Spleen (tissue), 7 donors: ENCODE measurements around the gene KRT8.

Experiments
- POLR2A ChIP-seq, 3 donors: fragments of 450-650 bp; IDR thresholded peaks; one replicate each; pipeline ENCODE4 v1.5.1; 2017; ENCODE audit warnings: antibody characterized with exemption in 3 of 3, mild to moderate bottlenecking in 1 of 3
- POLR2AphosphoS5 ChIP-seq, 3 donors: sonication (generic); formaldehyde crosslinking; IDR thresholded peaks; one replicate each; pipeline ENCODE4 v1.5.1; 2017; ENCODE audit warnings: antibody characterized with exemption in 3 of 3
- TF ChIP-seq, protein P1 (sequence below), 11 experiments: fragments of 200-600 bp in 7 of 11; fragments of 450-650 bp in 4 of 11; sonication (generic) in 4 of 11; IDR thresholded peaks in 8 of 11; conservative IDR thresholded peaks in 3 of 11; 1 replicate in 7 of 11; 2 replicates in 4 of 11; pipeline versions ENCODE4 v1.4.0 to v1.8.0; 2016 to 2021; ENCODE audit warnings: antibody characterized with exemption in 11 of 11, inconsistent platforms in 4 of 11, mild to moderate bottlenecking in 1 of 11
- donor health status: DM: no; HTN: no; CAD: no; lungs with moderate emphysema.
- donor health status: DM: no; HTN: no; CAD: no.
- donor health status: DM: no; HTN: no; CAD: no.

DNA sequence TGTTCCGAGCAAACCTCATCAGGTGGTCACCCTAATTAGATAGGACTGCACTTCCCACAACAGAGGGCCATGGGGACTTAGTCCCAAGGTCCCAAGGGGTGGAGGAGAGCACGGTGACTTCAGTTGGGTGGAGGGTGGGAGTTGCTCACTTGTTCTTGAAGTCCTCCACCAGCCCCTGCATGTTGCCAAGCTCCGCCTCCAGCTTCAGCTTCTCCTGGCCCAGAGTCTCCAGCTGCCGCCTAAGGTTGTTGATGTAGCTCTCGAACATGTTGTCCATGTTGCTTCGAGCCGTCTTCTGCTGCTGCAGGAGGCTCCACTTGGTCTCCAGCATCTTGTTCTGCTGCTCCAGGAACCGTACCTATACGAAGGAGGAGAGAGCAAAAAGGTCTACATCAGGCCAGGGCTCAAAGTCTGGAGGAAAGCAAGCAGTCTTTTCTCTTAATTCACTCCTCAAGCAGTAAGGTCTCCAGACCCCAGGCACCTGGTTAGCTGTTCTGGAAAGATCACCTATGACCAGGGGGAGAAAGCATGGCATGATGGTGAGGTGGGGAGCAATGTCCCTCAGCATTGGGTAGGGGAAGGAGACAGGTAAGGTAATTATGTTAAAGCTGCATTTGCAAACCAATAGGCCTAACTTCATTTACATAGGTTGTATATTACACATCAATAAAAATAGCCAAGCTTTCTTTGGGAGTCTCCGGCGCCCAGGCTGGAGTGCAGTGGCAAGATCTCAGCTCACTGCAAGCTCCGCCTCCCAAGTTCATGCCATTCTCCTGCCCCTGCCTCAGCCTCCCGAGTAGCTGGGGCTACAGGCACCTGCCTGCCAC is 2.9 kb downstream of the KRT8 start:
- TF ChIP-seq, protein P1, sequence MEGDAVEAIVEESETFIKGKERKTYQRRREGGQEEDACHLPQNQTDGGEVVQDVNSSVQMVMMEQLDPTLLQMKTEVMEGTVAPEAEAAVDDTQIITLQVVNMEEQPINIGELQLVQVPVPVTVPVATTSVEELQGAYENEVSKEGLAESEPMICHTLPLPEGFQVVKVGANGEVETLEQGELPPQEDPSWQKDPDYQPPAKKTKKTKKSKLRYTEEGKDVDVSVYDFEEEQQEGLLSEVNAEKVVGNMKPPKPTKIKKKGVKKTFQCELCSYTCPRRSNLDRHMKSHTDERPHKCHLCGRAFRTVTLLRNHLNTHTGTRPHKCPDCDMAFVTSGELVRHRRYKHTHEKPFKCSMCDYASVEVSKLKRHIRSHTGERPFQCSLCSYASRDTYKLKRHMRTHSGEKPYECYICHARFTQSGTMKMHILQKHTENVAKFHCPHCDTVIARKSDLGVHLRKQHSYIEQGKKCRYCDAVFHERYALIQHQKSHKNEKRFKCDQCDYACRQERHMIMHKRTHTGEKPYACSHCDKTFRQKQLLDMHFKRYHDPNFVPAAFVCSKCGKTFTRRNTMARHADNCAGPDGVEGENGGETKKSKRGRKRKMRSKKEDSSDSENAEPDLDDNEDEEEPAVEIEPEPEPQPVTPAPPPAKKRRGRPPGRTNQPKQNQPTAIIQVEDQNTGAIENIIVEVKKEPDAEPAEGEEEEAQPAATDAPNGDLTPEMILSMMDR (IDR thresholded peaks at IDR 0.05 in 8 of 11, conservative IDR thresholded peaks at IDR 0.05 in 3 of 11) = no peak
- TF ChIP-seq POLR2AphosphoS5 (IDR thresholded peaks at IDR 0.05) (no peak), POLR2A (IDR thresholded peaks at IDR 0.05) (no peak)
